Kidney tubule cell (primary cell): Measurements from ENCODE around the gene MFAP3.
"Not testable (repeated sequence)": the region's sequence is repeated elsewhere in the genome, so short reads cannot be mapped to it uniquely, and the experiment has no call there.

Source experiments
- DNase-seq: peaks from one replicate; pipeline ENCODE4 v3.0.0-alpha.2; 2018; ENCODE audit warnings: low spot score

Gene MFAP3

DNA sequence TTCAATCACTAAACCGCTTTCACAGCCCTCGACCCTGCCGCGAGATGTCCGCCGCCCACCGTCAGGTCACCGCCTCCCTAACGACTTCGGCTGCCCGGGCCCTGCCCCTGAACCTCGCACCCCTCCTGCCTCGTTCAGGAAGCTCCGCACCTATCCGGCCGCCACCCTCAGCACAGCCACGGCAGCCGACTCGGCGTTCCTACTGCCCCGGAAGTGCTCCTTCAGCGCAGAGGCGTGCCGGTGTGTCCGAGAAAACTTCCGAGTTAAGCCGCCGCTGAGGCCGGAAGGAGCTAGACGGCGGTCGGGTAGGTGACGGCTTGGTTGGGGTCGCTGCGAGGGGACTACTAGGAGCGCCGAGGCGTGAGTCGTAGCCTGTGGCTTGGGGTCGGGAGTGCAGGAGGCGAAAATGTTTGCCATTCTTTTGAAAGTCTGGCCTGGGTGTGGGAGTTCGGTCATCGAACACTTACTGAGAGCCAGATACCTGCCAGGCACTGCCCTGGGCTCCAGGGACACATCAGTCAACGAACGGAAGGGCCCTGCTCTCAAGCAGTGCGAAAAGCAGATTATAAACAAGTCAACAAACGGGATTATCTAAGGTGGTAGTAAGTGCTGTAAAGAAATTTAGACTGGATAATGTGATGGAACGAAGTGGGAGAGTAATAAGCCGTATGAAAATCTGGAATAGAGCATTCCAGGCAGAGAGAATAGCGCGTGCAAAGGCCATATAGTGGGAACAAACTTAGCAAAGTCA, at the start of gene MFAP3, which contains the start of gene FAM114A2:
MFAP3 (plus strand) TSS at position 261 of the 751 bp plus-strand sequence. CDS start 10,756 bp downstream, outside the sequence.
FAM114A2 (minus strand) TSS at position 204 of the 751 bp plus-strand sequence. CDS start 3,957 bp downstream, outside the sequence.
- peak; percentile 94 for DNase-seq

GRCh38 chr5:153991168-153991567, 47.6 kb upstream of the MFAP3 start:
- DNase-seq, result no peak

GRCh38 chr5:153998010-153998409, 40.8 kb upstream of the MFAP3 start:
- peak; percentile 23 for DNase-seq

DNA sequence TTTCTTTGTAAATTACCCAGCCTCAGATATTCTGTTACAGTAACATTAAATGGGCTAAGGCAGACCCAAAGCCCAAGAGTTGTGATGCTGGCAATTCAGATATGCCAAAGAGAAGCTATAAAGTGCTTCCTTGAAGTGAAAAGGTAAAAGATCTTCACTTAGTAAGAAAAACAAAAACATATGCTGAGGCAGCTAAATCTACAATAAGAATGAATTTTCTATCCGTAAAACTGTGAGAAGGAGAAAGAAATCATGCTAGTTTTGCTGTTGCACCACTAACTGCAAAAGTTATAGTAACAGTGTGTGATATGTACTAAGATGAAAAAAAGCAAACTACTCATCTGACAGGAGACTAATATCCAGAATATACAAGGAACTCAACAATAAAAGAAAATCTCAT, 40.0 kb upstream of the MFAP3 start:
- DNase-seq, result no peak

DNA sequence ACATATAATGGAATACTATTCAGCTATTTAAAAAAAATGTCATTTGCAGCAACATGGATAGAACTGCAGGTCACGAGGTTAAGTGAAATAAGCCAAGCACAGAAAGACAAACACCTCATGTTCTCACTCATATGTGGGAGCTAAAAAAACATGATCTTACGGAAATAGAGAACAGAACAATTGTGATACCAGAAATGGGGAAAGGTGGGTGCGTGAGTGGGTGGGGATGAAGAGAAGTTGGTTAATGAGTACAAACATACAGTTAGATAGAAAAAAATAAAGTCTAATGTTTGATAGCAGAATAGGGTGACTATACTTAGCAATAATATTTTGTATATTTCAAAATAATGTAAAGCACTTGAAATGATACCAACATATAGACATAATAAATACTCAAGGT, 38.8 kb upstream of the MFAP3 start:
- DNase-seq, result no peak

GRCh38 chr5:154000703-154001102, 38.1 kb upstream of the MFAP3 start:
- no peak for DNase-seq

GRCh38 chr5:154002093-154002492, 36.7 kb upstream of the MFAP3 start:
- peak; percentile 5 for DNase-seq

GRCh38 chr5:154002511-154003020, 36.2 kb upstream of the MFAP3 start:
- DNase-seq, result no peak

DNA sequence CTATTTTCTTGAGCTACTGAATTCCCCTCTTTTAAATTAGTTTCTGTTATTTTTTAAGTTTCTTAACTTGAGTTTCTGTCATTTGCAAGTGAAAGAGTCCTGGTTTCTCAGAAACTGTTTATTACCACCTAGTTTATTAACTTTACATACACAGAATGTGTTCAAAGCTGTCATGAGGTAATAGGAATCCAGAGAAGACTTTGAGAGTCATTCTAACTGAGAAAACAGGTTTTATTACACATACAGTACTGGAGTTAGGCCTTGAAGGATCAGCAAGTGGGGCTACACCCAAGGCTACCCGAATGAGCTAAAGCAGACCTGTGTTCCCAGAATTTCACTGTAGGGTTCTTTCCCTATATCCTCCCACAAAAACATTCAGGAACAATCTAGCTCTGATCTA, 33.1 kb upstream of the MFAP3 start:
- DNase-seq, result no peak

- DNase-seq, result peak; percentile 7
Measured at GRCh38 chr5:154010660-154011059, 28.1 kb upstream of the MFAP3 start.

- DNase-seq, result no peak
Measured at GRCh38 chr5:154015071-154015693, 23.6 kb upstream of the MFAP3 start.

DNA sequence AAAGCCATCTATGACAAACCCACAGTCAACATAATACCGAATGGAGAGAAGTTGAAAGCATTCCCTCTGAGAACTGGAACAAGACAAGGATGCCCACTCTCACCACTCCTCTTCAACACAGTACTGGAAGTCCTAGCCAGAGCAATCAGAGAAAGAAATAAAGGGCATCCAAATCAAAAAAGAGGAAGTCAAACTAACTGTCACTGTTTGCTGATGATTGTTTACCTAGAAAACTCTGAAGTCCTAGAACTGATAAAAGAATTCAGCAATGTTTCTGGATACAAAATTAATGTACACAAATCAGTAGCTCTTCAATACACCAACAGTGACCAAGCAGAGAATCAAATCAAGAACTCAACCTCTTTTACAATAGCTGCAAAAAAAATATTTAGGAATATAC, 19.8 kb upstream of the MFAP3 start:
- DNase-seq, result not testable (repeated sequence)

GRCh38 chr5:154025951-154026350, 12.8 kb upstream of the MFAP3 start:
- DNase-seq, result no peak

DNA sequence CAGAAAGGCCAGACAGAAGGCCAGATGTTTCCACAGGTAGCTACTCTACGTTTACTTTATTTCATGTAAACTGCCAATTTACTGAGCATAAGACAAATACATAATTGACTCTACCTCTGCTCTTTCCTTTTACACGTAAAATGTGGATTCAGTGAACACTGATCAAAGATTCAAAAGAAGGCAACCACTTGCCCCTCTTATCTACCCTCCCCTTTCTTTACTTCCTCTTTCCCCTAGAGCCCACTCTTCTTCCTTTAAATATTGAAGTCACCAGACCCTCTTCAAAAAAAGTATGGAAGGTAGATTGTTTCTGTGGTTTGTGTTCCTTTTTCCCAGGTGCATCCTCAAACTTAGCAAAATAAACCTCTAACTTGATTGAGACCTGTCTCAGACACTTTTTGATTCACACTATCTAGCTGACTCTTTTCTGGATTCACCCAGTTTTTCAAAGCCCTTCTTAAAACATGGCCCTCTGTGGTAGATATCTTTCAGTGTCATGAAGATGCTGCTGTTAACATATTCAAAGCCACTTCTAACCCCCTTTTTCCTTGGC, 6.8 kb upstream of the MFAP3 start:
- no peak for DNase-seq

GRCh38 chr5:154034944-154035343, 3.8 kb upstream of the MFAP3 start:
- DNase-seq, result no peak

DNA sequence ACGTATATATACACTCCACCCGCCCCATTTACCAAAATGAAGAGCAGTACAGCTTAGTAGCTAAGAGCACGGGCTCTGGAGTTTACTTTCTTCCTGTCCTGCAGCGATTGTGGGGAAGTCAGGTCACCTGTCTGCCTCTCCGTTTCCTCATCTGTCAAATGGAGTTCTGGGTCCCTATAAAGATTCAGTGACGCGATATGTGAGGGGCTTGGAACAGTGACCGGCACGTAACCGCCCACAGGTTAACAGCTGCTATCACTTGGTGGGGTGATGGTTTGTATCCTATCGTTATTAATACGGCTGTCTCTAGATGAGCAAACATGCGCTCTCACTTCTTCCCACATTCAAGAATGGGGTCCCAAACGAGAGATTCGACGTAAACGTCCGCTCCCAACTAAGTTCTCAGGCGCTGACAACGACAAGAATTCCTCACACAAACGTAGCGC, 483 bp upstream of the MFAP3 start:
- peak; percentile 43 for DNase-seq

DNA sequence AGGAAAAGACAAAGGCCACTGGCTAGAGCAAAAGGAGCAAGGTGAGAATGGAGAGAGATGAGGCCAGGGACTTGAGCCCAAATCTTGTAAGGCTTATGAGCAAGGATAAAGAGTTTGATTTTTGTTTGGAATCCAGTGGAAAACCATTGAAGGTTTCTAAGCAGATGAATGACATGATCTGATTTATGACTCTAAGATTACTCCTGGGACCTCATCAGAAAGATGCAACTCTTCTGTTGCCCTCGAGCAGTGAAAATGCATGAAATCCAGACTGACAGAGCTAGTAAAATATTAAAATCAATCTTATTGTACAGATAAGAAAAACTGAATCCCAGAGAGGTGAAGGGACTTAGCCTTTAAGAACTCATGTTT, 677 bp downstream of the MFAP3 start:
- no peak for DNase-seq

GRCh38 chr5:154042766-154043165, 4.0 kb downstream of the MFAP3 start:
- no peak for DNase-seq

DNA sequence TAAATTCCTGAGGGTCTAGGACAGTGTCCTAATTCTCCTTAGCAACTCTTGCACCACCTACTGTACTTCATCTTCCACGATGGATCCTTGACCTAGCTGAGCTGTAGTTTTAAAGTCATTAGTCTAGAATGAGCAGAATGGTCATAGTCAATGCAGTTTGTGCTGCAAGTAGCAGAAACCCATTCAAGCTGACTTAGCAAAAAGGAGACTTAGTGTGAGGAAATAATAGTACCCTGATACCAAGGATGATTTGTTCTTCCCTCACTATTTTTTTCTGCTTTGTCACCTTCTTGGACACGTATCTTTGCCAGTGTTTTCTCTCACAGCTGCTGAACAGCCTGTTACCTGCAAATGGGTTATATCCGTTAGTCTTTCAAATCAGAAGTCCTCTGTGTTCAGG, 5.3 kb downstream of the MFAP3 start:
- DNase-seq, result no peak

GRCh38 chr5:154044581-154044980, 5.8 kb downstream of the MFAP3 start:
- no peak for DNase-seq

GRCh38 chr5:154046486-154046885, 7.7 kb downstream of the MFAP3 start:
- no peak for DNase-seq

DNA sequence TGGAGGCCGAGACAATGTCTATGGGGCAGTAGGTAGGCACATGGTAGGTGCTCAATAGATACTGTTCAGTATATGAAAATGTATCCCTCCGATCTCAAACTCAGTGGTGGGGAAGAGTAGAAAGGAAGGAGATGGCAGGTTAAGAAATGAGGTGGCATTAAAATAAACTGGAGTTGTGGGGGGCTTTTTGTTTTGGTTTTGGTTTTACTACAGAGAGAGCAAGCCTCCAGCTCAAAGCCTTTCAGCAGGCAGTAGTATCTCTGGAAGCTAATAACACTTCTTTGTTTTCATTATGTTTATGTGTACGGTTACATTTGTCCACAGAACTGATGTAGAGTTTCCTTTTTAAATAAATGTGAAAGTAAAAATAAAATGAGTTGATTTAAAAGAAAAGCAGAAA, 8.6 kb downstream of the MFAP3 start:
- DNase-seq, result no peak

DNA sequence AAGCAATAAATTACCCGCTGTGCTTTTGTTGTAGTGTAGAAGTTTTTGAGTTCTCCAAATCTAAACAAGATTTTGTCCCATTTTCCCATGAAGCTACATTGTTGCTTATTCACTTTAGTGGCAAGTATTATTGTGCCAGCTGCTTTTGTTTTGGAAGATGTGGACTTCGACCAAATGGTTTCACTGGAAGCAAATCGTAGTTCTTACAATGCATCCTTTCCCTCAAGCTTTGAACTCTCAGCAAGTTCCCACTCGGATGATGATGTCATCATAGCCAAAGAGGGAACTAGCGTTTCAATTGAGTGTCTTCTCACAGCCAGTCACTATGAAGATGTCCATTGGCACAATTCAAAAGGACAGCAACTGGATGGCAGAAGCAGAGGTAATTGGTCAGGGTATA, 10.9 kb downstream of the MFAP3 start:
- no peak for DNase-seq
